ENCODE data around the gene WNT8B. TPM values are rescaled to one million over a fixed set of nuclear protein-coding genes. Genes with fewer than 3 reads are reported as not detected.

WNT8B gene
- polyA plus RNA-seq, 1 donor from 2014 or later = 0.37 TPM

DNA sequence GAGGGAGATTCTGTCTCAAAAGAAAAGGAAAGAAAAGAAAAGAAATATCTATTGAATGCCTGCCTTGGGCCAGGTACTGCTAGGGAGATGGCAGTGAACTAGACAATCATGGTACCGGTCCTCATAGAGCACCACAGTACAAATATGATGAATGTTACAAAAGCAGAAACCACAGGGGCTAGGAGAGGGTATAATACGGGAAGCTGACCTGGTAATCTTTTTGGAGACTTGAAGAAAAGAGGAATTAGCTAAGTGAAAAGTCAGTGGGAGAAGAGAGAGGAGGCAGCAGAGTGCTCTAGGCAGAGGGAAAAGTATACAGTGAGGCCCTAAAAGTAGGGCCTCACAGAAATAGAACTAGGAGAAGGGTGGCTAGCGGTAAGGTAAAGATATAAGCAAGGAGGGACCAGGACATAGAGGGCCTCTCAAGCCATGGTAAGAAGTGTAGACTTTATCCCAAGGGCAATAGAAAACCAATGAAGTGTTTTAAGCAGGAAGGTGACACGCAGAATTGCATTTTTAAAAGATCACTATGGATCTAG is 42.8 kb upstream of the WNT8B start:
- Histone ChIP-seq H2AFZ (ENCODE audit: low read depth, low read length) (no peak overlapping the region), H3K9ac (ENCODE audit: low read length) (no peak overlapping the region), H3K27ac (ENCODE audit: low read length) (no peak overlapping the region), H3K4me2 (ENCODE audit: low read length) (no peak overlapping the region), H3F3A (ENCODE audit: insufficient read depth, low read length, poor library complexity, severe bottlenecking) (no peaks in the 10 kb centered on the region), H3K27me3 (ENCODE audit: insufficient read depth, low read depth, low read length) (no peaks in the 10 kb centered on the region), H4K20me1 (ENCODE audit: insufficient read depth) (no peaks in the 10 kb centered on the region), H3K36me3 (ENCODE audit: insufficient read depth, low read length) (no peaks in the 10 kb centered on the region), H3K9me2 (ENCODE audit: insufficient read depth, low read length) (no peaks in the 10 kb centered on the region), H3K79me2 (replicated peaks; ENCODE audit: insufficient read depth, low read length) (no peaks in the 10 kb centered on the region), H3K4me3 (ENCODE audit: low read length) (no peak overlapping the region), H3K9me3 (ENCODE audit: low read length) (no peaks in the 10 kb centered on the region)
- TF ChIP-seq, protein P1, sequence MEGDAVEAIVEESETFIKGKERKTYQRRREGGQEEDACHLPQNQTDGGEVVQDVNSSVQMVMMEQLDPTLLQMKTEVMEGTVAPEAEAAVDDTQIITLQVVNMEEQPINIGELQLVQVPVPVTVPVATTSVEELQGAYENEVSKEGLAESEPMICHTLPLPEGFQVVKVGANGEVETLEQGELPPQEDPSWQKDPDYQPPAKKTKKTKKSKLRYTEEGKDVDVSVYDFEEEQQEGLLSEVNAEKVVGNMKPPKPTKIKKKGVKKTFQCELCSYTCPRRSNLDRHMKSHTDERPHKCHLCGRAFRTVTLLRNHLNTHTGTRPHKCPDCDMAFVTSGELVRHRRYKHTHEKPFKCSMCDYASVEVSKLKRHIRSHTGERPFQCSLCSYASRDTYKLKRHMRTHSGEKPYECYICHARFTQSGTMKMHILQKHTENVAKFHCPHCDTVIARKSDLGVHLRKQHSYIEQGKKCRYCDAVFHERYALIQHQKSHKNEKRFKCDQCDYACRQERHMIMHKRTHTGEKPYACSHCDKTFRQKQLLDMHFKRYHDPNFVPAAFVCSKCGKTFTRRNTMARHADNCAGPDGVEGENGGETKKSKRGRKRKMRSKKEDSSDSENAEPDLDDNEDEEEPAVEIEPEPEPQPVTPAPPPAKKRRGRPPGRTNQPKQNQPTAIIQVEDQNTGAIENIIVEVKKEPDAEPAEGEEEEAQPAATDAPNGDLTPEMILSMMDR (IDR thresholded peaks at IDR 0.05; ENCODE audit: poor library complexity, severe bottlenecking) = no peak
- TF ChIP-seq SMC3 (conservative IDR thresholded peaks at IDR 0.05; ENCODE audit: poor library complexity) (no peak), RAD21 (conservative IDR thresholded peaks at IDR 0.05) (no peak), TAF1 (IDR thresholded peaks at IDR 0.05; ENCODE audit: low read depth) (no peak), MXI1 (conservative IDR thresholded peaks at IDR 0.05; ENCODE audit: poor library complexity, severe bottlenecking) (no peak), EP300 (conservative IDR thresholded peaks at IDR 0.05; ENCODE audit: poor library complexity, severe bottlenecking) (no peak), EZH2 (IDR thresholded peaks at IDR 0.05; ENCODE audit: borderline replicate concordance, insufficient read depth, low read length, poor library complexity, severe bottlenecking) (no peak), POLR2AphosphoS5 (IDR thresholded peaks at IDR 0.05) (no peak)
- TF ChIP-seq, protein P2, sequence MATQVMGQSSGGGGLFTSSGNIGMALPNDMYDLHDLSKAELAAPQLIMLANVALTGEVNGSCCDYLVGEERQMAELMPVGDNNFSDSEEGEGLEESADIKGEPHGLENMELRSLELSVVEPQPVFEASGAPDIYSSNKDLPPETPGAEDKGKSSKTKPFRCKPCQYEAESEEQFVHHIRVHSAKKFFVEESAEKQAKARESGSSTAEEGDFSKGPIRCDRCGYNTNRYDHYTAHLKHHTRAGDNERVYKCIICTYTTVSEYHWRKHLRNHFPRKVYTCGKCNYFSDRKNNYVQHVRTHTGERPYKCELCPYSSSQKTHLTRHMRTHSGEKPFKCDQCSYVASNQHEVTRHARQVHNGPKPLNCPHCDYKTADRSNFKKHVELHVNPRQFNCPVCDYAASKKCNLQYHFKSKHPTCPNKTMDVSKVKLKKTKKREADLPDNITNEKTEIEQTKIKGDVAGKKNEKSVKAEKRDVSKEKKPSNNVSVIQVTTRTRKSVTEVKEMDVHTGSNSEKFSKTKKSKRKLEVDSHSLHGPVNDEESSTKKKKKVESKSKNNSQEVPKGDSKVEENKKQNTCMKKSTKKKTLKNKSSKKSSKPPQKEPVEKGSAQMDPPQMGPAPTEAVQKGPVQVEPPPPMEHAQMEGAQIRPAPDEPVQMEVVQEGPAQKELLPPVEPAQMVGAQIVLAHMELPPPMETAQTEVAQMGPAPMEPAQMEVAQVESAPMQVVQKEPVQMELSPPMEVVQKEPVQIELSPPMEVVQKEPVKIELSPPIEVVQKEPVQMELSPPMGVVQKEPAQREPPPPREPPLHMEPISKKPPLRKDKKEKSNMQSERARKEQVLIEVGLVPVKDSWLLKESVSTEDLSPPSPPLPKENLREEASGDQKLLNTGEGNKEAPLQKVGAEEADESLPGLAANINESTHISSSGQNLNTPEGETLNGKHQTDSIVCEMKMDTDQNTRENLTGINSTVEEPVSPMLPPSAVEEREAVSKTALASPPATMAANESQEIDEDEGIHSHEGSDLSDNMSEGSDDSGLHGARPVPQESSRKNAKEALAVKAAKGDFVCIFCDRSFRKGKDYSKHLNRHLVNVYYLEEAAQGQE (IDR thresholded peaks at IDR 0.05; ENCODE audit: borderline replicate concordance) = no peak

DNA sequence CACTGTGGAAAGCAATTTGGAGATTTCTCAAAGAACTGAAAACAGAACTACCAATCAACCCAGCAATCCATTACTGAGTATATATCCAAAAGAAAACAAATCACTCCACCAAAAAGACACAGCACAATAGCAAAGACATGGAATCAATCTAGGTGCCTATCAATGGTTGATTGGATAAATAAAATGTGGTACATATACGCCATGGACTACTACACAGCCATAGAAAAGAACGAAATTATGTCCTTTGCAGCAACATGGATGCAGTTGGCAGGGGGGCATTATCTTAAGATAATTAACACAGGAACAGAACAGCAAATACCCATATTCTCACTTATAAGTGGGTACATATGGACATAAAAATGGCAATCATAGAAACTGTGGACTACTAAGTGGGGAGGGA is 35.4 kb upstream of the WNT8B start:
- Histone ChIP-seq H3K9me2 (ENCODE audit: insufficient read depth, low read length) (no peaks in the 10 kb centered on the region), H3K9me3 (ENCODE audit: low read length) (no peaks in the 10 kb centered on the region), H4K20me1 (ENCODE audit: insufficient read depth) (no peaks in the 10 kb centered on the region), H3K4me2 (ENCODE audit: low read length) (no peak overlapping the region), H3K27ac (ENCODE audit: low read length) (no peak overlapping the region), H3K27me3 (ENCODE audit: insufficient read depth, low read depth, low read length) (no peaks in the 10 kb centered on the region), H2AFZ (ENCODE audit: low read depth, low read length) (no peak overlapping the region), H3K4me3 (ENCODE audit: low read length) (no peak overlapping the region), H3K36me3 (ENCODE audit: insufficient read depth, low read length) (no peaks in the 10 kb centered on the region), H3K79me2 (replicated peaks; ENCODE audit: insufficient read depth, low read length) (no peaks in the 10 kb centered on the region), H3F3A (ENCODE audit: insufficient read depth, low read length, poor library complexity, severe bottlenecking) (no peaks in the 10 kb centered on the region), H3K9ac (ENCODE audit: low read length) (no peak overlapping the region)
- TF ChIP-seq RAD21 (conservative IDR thresholded peaks at IDR 0.05) (no peak), EP300 (conservative IDR thresholded peaks at IDR 0.05; ENCODE audit: poor library complexity, severe bottlenecking) (no peak), SMC3 (conservative IDR thresholded peaks at IDR 0.05; ENCODE audit: poor library complexity) (no peak)
